ENCODE data around the gene KLHL25.

The KLHL25 gene

DNA sequence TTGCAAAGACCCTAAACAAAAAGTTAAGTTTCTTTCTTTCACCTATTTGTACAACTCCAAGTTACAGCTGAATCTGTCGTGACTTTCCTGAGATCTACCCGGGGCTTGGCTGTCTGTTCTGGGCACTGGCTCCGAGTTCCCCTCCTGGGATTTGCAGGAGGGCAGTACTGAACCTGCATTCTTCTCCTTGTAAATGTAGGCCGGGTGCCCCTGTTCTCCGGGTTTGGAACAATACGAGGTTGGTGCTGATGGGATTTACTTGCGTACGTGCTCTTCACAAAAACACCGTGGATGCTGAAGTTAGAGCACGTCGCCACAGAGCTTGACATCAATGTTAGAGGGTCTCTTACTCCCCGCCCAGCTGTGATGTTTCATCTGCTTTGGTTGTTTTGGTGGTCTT lies 48.1 kb downstream of the KLHL25 start:
- no peak for DNase-seq (ENCODE audit: low read depth)

DNA sequence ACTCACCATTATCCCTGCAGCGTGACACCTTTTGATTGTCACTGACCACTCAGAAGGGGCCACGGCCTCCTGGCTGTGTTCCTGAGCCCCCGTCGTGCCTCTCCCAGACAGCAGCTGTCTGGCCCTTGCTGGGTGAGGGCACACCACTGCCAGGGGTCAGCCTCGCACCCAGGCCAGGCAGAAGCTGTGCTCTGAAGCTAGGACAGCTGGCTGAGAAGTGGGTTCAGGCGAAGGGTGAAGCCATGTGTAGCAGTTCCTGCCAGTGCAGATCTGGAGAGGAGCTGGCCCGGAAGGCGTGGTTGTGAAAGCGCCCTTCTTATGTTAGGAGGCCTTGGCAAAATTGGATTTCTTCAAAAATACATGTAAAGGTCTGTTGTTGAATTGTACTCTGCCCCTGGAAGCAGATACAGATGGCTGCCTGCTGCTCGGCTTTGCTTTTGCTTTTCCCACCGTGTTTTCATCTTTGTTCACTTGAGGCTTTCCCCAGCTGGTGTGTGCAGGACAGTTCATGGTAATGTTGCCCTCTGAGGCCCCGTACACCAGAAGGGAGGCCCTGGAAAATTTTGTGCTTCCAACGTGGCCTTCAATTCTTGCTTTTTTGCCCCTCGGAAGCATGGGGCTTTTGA lies 49.1 kb downstream of the KLHL25 start:
- no peak for DNase-seq (ENCODE audit: low read depth)

DNA sequence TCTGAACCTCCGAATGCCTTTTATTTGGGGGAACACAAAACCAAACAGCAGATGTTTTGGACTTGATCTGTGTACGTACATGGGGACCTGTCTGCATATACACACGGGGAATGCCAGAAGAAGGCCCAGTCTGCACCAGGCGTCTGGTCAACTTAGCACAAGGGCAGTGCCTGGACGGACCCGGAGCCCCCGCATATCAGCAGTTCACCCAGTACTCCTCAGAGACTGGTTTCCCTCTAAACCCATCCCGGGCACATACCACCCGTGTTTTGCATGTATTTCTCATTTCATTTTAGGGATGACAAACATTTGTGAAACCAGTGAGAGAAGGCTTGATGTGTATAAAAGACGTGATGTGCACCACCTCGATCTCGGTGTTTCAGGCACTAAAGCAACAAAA lies 49.7 kb downstream of the KLHL25 start:
- no peak for DNase-seq (ENCODE audit: low read depth)

DNA sequence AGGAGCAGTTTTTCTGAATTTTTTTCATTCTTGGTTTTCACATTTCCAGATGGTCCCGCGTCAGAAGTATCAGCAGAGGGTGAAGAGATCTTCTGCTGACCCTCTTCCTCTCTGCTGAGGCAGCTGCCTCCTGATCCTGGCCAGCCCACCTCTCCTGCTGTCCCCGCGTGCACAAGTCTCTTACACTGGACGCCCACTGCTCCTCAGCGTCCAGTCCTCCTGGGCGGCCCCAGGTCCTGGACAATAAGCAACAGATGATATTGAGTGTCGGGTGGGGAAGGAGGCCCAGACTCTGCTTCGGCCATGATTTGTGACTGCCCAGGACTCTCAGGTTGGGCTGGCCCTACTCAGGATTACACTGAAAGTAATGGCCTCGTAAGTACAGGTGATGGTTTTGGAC lies 50.1 kb downstream of the KLHL25 start:
- DNase-seq (ENCODE audit: low read depth) = no peak

DNA sequence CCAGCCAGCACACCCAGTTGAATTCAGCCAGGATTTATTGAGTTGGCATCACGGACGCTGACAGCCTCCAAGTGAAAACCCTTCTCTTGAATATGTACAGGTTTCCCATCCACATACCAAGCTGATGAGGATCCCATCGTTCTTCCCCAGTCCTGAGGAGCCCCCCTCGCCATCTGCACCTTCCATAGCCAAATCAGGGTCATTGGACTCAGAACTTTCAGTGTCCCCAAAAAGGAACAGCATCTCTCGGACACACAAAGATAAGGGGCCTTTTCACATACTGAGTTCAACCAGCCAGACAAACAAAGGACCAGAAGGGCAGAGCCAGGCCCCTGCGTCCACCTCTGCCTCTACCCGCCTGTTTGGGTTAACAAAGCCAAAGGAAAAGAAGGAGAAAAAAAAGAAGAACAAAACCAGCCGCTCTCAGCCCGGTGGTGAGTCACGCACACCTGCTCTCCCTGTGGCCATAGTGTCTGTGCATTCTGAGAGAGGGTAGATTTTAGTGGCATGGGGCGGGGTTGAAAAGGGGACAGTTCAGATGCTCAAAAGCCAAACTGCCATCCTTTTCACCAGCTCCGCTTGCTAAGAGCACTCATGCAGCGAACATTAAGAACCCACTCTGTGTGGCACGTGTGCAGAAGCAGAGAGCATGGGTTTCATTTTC lies 51.2 kb downstream of the KLHL25 start:
- no peak for DNase-seq (ENCODE audit: low read depth)

DNA sequence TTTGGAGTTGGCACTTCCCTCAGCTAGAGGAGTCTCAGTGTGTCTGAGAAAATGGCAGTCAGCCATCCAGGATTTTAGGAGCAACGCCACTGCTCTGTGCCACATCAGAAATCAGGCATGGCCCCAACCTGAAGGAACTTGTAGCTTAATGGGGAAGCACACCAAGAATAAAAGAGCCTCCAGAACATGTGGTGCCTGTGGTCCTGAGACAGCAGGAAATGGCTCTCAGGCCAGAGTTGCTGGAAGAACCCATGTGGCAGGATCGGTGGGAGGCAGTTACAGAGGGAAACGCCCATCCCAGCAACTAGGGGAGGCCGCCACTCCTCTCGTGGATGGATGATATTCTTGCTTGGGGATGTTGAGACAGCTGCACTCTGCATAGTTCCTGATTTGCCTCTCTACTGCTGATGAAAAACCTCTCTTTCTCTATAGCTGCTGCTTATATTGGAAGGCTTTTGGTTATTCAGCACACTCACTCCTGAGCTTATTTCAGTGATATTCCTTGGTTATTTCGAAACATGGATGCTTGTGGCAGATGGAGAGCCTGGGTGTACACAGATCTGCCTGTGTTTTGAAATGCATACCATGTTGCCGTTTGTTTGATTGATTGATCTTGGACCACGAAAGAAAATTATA lies 52.4 kb downstream of the KLHL25 start:
- DNase-seq (ENCODE audit: low read depth) = no peak

DNA sequence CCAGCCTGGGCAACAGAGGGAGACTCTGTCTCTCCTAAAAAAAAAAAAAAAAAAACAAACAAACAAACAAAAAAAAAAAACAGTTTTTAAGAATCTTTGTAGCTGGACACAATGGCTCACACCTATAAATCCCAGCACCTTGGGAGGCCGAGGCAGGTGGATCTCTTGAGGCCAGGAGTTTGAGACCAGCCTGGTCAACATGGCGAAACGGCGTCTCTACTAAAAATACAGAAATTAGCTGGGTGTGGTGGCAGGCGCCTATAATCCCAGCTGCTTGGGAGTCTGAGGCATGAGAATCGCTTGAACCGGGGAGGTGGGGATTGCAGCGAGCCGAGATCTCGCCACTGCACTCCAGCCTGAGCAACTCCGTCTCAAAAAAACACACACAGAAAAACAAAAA lies 53.1 kb downstream of the KLHL25 start:
- DNase-seq (ENCODE audit: low read depth) = no peak

DNA sequence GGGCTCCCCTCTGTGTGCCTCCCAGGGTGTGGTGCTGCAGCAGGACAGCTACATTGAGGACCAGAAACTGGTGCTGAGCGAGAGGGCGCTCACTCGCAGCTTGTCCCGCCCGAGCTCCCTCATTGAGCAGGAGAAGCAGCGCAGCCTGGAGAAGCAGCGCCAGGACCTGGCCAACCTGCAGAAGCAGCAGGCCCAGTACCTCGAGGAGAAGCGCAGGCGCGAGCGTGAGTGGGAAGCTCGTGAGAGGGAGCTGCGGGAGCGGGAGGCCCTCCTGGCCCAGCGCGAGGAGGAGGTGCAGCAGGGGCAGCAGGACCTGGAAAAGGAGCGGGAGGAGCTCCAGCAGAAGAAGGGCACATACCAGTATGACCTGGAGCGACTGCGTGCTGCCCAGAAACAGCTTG lies 53.7 kb downstream of the KLHL25 start:
- no peak for DNase-seq (ENCODE audit: low read depth)

DNA sequence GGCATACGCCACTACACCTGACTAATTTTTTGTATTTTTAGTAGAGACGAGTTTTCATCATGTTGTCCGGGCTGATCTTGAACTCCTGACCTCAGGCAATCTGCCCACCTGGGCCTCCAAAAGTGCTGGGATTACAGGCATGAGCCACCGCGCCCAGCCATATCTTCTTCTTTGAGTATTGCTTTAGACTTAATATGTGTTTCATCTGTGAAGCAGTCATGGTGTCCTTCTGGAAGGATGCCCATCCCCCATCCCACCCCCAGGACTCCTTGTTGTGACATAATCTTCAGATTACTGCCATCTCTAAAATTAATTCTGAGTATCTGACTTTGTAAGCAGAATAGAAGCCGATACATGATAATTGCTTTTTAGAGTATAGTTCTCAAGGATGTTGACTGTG lies 57.7 kb downstream of the KLHL25 start:
- no peak for DNase-seq (ENCODE audit: low read depth)

DNA sequence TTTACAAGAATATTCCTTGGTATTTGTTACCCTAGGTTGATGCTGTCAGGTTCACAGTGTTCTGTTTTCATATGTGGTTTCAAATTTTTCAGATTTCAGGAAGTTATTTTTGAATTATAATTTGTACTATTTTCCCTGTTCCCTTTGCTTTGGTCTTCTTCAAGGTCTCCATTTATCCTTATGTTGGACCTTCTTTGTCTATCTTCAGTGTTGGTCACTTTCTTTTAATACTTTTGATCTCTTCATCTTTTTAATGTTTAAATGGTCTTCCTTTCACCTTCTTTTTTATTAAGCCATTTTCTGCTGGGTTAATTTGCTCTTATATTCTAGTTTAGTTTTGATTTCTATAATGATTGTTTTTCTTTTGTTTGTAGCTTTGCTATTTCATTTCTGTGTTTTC lies 61.3 kb downstream of the KLHL25 start:
- DNase-seq (ENCODE audit: low read depth) = no peak

DNA sequence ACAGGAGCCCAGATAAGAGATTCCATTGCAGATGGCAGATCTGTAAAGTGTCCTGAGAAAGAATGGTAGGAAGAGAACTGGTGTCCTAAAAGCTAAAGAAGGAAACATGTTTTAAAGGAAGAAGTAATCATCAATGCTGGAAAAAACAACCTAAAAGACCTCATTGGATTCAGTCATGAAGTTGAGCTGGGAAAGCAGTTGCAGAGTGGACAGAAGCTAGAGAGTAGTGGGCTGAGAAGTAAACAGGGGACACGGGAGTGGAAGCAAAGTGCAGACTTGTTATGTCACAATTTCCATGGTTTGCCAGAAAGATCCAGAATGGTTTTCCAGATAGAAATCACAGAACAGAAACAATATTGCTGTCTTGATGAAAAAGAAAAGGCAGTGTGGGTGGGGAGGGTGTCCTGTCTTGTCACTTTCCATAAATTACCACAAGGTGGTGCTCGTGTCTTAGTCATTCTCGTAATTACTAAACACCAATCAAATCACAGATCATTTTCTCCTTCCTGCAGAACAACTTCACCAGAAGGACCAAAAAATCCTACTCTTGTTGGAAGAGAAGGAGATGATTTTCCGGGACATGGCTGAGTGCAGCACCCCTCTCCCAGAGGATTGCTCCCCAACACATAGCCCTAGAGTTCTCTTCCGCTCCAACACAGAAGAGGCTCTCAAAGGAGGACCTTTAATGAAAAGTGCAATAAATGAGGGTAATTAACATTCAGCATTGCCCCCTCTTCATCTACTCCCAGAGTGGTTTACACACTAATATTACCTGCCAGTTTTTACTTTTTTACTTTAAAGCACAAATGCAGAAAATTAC lies 64.5 kb downstream of the KLHL25 start:
- no peak for DNase-seq (ENCODE audit: low read depth)

DNA sequence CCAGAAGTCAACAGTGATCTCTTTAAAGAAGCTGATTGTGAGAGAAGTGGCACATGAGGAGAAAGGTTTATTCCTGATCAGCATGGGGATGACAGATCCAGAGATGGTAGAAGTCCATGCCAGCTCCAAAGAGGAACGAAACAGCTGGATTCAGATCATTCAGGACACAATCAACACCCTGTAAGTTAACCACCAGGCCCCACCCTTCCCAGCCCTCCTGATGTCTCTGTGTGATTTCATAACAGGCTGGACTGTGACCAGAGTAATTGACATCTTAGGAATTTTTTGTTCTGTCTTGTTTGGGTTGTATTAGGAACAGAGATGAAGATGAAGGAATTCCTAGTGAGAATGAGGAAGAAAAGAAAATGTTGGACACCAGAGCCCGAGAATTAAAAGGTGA lies 67.7 kb downstream of the KLHL25 start:
- DNase-seq (ENCODE audit: low read depth) = no peak

DNA sequence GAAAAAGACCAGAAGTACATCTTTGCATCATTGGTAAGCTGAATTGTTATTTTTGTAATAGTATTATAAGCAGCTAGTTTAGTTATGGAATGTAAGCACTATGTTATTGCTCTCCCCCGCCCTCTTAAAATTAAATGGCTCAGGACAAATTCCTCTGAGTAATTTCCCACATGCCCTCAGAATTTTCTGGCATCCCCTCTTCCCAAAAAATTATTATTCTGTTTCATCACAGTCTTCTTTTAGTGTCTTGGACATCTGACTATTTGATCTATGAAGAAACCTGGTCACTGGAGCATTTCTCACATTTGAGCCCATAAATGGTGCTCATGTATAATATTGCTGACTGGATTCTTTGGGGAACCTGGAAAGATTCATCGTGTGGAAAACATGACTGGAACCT lies 68.3 kb downstream of the KLHL25 start:
- no peak for DNase-seq (ENCODE audit: low read depth)

DNA sequence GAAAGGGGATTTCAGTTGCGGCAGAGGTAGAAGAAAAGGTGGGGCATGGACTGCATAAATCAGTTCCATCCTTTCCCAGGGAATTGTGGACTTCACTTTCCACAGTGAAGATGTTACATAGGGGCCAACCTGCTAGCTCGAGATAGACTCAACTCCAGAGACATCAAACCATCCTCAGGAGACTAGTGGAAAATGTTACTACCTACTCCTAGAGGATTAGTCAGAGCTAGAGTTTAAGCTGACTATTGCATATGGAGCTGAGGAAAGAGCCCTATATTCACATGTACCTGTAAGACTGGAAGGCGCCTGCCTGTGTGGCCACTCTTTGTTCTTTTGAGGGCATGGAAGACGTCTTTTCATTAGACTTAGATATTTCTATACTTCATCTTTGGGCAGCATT lies 69.2 kb downstream of the KLHL25 start:
- no peak for DNase-seq (ENCODE audit: low read depth)

DNA sequence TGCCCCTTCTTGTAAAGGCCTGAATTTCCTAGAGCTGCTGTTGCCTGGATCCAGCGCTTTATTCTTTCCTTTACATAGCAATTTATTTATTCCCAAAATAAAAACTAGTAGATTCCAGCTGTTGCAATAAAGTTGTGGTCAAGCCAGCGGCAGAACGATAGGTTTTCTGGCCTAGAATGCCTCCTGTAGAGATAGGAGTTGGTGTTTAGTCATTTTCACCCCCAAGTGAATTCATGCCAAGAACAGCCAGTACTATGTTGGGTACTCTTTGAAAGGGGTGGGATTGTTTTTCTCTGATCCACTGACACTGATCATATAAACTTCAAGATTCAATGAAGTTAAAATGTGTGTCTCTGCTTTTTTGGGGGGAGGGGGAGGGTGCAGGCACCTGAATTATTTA lies 69.7 kb downstream of the KLHL25 start:
- DNase-seq (ENCODE audit: low read depth) = no peak

DNA sequence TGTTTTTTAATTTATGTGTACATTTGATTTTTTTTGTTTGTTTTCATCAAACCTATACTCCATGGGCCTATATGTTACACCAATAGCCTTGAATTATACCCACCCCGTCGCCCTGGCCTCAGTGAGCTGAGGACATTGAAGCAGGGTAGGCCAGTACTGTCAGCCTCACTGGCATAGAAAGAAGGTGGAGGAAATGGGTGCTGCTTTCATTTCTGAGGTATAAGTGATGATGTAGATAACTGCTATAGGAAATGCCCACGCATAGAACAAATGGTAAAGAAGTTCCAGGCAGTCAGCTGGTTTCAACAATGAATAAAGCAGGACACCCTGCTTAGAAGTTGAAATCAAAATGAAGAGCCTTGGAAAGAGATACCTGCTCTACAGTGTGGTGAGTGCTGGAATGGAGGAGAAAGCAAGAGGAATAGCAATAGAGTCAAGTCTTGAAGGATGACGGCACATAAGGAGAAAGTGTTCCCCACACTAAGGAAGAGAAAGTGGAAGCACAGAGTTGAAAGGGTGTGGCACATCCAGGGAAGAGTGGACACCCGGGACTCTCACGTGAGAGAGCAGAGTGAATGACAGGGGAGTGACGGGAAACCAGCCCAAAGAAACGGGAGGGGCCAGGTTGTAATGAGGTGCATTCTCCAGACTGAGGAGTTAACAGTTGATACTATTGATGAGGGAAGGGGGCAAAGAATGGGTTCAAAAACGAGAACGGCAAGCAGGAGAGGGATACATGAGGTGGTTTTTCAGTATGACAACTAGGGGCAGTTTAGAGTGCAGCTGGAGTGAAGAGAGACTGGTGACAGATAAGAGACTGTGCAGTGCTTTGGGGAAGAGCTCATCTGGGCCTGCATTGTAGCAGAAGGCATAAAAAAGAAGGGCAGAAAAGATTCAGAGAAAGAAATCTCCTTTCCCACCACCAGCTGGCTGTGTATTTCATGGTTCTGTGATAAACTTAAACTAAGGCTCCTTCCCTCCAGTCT lies 70.5 kb downstream of the KLHL25 start:
- no peak for DNase-seq (ENCODE audit: low read depth)

DNA sequence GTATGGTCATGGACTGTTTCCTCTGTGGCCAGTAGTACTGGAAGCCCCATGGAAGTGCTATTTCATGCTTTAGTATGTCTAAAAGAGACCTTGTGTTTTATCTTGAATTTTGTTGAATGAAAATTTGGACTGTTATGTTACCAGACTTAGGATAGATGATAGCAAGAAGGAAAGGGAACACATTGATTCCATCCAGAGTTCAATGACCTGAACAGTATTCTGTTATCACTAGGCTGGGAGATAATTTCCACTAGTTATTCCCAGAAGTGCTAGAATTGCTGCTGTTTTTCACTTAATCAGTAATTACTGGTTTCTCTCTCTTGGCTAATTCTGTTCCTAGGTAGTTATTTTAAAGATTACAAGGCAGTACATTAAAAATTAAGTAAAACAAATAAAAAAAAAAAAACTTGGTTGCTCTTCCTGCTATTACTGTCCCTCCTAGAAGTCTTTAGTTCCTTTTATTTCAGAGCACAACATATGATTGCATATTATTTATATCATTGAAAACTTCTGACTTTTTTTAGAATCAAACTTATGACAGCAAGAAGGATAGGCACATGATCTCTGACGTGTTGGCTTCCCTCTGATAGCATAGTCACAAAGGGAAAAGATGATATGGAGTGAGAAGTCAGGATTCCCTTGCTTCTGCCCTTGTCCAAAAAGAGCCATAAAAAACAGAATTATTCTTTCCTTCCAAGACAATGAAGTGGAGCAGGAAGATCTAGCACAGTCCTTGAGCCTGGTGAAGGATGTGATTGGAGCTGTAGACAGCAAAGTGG lies 72.2 kb downstream of the KLHL25 start:
- DNase-seq (ENCODE audit: low read depth) = no peak

DNA sequence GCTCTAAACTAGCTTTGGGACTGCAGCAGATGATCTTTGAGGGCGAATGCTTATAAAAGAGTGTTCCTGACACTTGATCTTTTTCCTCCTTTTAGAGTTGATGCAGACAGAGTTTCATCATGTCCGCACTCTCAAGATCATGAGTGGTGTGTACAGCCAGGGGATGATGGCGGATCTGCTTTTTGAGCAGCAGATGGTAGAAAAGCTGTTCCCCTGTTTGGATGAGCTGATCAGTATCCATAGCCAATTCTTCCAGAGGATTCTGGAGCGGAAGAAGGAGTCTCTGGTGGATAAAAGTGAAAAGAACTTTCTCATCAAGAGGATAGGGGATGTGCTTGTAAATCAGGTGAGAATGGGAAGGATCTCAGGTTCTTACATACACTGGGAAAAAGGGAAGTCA lies 75.7 kb downstream of the KLHL25 start:
- DNase-seq (ENCODE audit: low read depth) = no peak

DNA sequence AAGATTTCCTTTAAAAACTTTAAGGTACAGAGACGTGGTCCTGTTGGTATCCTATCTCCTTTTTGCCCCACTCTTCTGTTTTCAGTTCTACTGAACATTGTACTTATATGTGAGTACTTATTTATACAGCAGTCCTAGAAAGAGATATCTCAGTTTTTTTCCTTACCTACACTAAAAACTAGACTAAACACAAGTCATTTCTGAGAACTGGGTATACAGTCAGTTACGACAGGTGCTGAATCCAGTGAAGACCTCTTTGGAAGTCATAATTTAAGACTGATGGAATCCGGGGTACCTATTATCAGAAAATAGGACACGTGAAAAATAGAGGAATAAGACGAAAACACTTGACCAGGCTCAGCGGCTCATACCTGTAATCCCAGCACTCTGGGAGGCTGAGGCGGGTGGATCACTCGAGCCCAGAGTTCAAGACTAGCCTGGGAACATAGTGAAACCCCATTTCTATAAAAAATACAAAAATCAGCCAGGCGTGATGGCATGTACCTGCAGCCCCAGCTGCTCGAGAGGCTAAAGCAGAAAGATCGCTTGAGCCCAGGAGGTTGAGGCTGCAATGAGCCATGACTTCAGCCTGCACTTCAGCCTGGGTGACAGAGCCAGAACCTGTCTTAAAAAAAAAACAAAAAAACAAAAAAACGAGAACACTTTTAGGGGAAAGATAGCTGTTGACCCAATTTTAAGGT lies 76.3 kb downstream of the KLHL25 start:
- no peak for DNase-seq (ENCODE audit: low read depth)

DNA sequence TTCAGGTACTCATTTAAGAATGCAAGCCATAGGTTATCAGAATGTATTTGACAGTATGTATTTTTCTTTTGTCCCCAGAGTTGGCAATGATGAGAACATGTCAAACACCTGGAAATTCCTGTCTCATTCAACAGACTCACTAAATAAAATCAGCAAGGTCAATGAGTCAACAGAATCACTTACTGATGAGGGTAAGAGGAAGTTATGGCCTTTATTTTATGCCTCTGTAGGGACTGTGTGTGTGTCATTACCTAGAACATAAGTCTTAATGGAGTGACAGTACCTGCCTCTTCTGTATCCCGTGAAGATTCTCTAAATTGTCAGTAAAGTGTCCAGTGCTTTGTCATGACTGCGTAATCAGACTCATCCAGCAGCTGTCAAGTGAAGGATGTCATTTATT lies 77.5 kb downstream of the KLHL25 start:
- DNase-seq (ENCODE audit: low read depth) = no peak

All from stimulated activated CD8-positive, alpha-beta memory T cell treated with anti-CD3 and anti-CD28 coated beads, Interleukin-12 subunit alpha, Interleukin-12 subunit beta, amount 100 ng/mL, for 1 hour (primary cell).